Measurements from ENCODE around the gene SCGB1C2. TPM values are rescaled to one million over a fixed set of nuclear protein-coding genes. Genes with fewer than 3 reads are reported as not detected.
A peak's percentile ranks its signal among the peaks of the same experiment; 100 is the strongest.

SCGB1C2 gene
- total and polyA plus RNA-seq, 2 donors from 2014 or later: not detected

DNA sequence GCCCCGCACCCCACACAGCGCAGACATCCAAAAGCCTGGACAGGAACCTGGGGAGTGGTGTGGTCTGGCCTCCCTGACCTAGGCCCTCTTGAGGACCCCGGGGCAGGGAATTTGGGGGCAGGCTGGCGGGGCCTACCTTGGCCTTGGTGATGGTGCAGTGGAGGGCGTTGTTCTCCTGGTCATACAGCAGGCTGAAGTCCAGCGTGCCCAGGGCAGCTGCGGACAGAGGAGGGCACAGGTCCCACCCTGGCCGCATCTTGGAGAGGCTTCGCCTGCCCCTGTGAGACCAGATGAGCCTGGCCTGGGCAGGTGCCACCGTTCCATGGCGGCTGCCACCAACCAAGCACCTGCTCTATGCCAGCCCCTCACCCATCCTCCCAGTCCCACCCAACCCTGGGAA, 35.0 kb downstream of the SCGB1C2 start:
- H3K4me3 ChIP-seq (ENCODE audit: low read length in 3 of 3): no peak overlapping the region

DNA sequence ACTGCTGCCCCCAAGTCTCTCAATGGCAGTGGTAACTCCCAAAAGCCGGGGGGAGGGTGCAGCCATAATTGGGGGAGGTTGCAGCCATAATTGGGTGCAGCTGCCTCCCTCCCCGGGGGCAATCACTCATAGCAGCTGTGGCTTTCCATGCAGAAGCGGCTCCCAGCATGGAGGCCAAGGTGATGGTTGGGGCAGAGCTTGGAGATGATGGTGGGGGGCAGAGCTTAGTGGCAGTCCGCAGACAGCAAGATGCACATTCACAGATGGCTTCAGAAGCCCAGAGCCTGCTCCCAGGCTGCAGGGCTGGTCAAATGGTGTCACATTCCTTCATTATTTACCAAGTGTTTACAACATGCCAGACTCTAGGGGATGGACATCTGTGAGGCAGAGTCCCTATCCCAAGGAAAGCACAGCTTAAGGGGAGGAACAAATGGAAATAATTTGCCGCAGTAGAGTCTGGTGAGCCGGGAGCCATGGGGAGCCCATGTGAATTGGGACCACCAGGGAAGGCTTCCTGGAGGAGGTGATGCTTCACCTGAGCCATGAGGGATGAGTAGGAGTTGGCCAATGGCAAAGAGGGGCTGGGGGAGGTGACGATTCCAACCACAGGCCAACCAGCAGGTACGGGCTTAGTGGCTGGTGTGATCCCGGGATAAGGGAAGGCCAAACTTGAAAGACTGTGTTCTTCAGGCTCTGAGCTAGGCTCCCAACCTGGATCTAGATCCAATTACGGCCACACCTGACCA, 36.0 kb downstream of the SCGB1C2 start:
- no peaks in the 10 kb centered on the region for H3K4me1 ChIP-seq (ENCODE audit: control insufficient read depth in 2 of 3, insufficient read depth in 2 of 3, low read depth in 1 of 3, low read length in 3 of 3)
- no peak overlapping the region for H3K27ac ChIP-seq (ENCODE audit: low read depth in 2 of 2, low read length in 2 of 2)
- H3K27me3 ChIP-seq (ENCODE audit: control insufficient read depth, insufficient read depth, low read length): no peaks in the 10 kb centered on the region
- H3K36me3 ChIP-seq (ENCODE audit: control insufficient read depth in 2 of 3, insufficient read depth in 3 of 3, low read length in 3 of 3): no peaks in the 10 kb centered on the region
- DNase-seq (no peak), FAIRE-seq (no peak)
- H3K4me3 ChIP-seq (ENCODE audit: low read length in 3 of 3): no peak overlapping the region
- no peaks in the 10 kb centered on the region for H3K9me3 ChIP-seq (ENCODE audit: control insufficient read depth in 2 of 3, insufficient read depth in 1 of 3, low read length in 3 of 3)
- H3K9ac ChIP-seq (ENCODE audit: low read length in 3 of 3): no peak overlapping the region
- TF ChIP-seq, protein P1, sequence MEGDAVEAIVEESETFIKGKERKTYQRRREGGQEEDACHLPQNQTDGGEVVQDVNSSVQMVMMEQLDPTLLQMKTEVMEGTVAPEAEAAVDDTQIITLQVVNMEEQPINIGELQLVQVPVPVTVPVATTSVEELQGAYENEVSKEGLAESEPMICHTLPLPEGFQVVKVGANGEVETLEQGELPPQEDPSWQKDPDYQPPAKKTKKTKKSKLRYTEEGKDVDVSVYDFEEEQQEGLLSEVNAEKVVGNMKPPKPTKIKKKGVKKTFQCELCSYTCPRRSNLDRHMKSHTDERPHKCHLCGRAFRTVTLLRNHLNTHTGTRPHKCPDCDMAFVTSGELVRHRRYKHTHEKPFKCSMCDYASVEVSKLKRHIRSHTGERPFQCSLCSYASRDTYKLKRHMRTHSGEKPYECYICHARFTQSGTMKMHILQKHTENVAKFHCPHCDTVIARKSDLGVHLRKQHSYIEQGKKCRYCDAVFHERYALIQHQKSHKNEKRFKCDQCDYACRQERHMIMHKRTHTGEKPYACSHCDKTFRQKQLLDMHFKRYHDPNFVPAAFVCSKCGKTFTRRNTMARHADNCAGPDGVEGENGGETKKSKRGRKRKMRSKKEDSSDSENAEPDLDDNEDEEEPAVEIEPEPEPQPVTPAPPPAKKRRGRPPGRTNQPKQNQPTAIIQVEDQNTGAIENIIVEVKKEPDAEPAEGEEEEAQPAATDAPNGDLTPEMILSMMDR (IDR thresholded peaks at IDR 0.05; ENCODE audit: borderline replicate concordance, extremely low read depth, insufficient read depth): no peak
- intact Hi-C loops (cut with DNase I): no loop called here

More for the DNA sequence above, 35.0 kb downstream of the SCGB1C2 start:
- intact Hi-C loops (cut with DNase I): no loop called here
- DNase-seq (peak in 1 of 5 donors; percentile 56), FAIRE-seq (no peak)
- Histone ChIP-seq H3K9me3 (ENCODE audit: control insufficient read depth in 2 of 3, insufficient read depth in 1 of 3, low read length in 3 of 3) (no peaks in the 10 kb centered on the region), H3K27ac (ENCODE audit: low read depth in 2 of 2, low read length in 2 of 2) (no peak overlapping the region), H3K27me3 (ENCODE audit: control insufficient read depth, insufficient read depth, low read length) (no peaks in the 10 kb centered on the region), H3K36me3 (ENCODE audit: control insufficient read depth in 2 of 3, insufficient read depth in 3 of 3, low read length in 3 of 3) (no peaks in the 10 kb centered on the region), H3K9ac (ENCODE audit: low read length in 3 of 3) (no peak overlapping the region), H3K4me1 (ENCODE audit: control insufficient read depth in 2 of 3, insufficient read depth in 2 of 3, low read depth in 1 of 3, low read length in 3 of 3) (no peaks in the 10 kb centered on the region)
- TF ChIP-seq, protein P1 (IDR thresholded peaks at IDR 0.05; ENCODE audit: borderline replicate concordance, extremely low read depth, insufficient read depth): no peak

DNA sequence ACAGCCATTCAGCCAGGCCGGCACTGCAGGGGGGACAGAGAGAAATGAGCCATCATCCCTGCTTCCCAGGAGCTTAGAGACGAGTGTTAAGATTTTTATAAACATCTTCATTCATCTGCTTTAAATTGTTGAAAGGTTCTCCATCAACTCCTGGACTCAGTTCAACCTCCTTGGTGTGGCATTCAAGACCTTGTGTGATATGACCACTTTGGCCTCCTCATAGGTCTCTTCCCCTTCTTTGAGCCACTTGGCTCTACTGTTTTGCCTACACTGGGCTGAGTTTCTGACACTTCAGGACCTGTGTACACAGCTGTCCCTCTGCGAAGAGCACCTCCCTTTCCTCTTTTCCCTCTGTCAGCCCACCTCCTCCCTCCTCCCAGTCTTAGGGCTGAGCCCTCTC, 39.8 kb downstream of the SCGB1C2 start:
- TF ChIP-seq, protein P1 (IDR thresholded peaks at IDR 0.05; ENCODE audit: borderline replicate concordance, extremely low read depth, insufficient read depth): no peak
- Histone ChIP-seq H3K9ac (ENCODE audit: low read length in 3 of 3) (no peak overlapping the region), H3K36me3 (ENCODE audit: control insufficient read depth in 2 of 3, insufficient read depth in 3 of 3, low read length in 3 of 3) (no peaks in the 10 kb centered on the region), H3K27me3 (ENCODE audit: control insufficient read depth, insufficient read depth, low read length) (no peaks in the 10 kb centered on the region), H3K4me3 (ENCODE audit: low read length in 3 of 3) (no peak overlapping the region), H3K27ac (ENCODE audit: low read depth in 2 of 2, low read length in 2 of 2) (no peak overlapping the region), H3K4me1 (ENCODE audit: control insufficient read depth in 2 of 3, insufficient read depth in 2 of 3, low read depth in 1 of 3, low read length in 3 of 3) (peaks cover 0 to 2% (median 0%) of the 10 kb centered on the region in 3 donors), H3K9me3 (ENCODE audit: control insufficient read depth in 2 of 3, insufficient read depth in 1 of 3, low read length in 3 of 3) (no peaks in the 10 kb centered on the region)
- intact Hi-C loops (cut with DNase I): no loop called here
- FAIRE-seq (no peak), DNase-seq (no peak)
